ENCODE data around the gene GNG14.
"Not testable (repeated sequence)": the region's sequence is repeated elsewhere in the genome, so short reads cannot be mapped to it uniquely, and the experiment has no call there.

DNA sequence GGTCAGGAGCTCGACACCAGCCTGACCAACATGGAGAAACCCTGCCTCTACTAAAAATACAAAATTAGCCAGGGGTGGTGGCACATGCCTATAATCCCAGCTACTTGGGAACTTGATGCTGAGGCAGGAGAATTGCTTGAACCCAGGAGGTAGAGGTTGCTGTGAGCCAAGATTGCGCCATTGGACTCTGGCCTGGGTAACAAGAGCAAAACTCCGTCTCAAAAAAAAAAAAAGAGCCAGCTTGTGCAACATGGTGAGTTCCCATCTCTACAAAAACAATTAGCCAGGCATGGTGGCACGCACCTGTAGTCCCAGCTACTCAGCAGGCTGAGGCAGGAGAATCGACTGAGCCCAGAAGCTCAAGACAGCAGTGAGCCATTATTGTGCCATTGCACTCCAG is 9.8 kb upstream of the GNG14 start:
- TF ChIP-seq, protein P1, sequence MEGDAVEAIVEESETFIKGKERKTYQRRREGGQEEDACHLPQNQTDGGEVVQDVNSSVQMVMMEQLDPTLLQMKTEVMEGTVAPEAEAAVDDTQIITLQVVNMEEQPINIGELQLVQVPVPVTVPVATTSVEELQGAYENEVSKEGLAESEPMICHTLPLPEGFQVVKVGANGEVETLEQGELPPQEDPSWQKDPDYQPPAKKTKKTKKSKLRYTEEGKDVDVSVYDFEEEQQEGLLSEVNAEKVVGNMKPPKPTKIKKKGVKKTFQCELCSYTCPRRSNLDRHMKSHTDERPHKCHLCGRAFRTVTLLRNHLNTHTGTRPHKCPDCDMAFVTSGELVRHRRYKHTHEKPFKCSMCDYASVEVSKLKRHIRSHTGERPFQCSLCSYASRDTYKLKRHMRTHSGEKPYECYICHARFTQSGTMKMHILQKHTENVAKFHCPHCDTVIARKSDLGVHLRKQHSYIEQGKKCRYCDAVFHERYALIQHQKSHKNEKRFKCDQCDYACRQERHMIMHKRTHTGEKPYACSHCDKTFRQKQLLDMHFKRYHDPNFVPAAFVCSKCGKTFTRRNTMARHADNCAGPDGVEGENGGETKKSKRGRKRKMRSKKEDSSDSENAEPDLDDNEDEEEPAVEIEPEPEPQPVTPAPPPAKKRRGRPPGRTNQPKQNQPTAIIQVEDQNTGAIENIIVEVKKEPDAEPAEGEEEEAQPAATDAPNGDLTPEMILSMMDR (IDR thresholded peaks at IDR 0.05; ENCODE audit: borderline replicate concordance, extremely low read depth, low read length, poor library complexity, severe bottlenecking), result not testable (repeated sequence)
- TF ChIP-seq EZH2 (IDR thresholded peaks at IDR 0.05; ENCODE audit: borderline replicate concordance, low read depth, low read length, severe bottlenecking), result not testable (repeated sequence)
